CD14-positive monocyte (primary cell): ENCODE results near the gene AKAP12. TPM values are rescaled to one million over a fixed set of nuclear protein-coding genes. Genes with fewer than 3 reads are reported as not detected.

Source experiments
- DNase-seq, 3 donors: peaks; one replicate each; pipeline ENCODE4 v3.0.0-alpha.2; 2011 to 2022
- H2AFZ ChIP-seq: 2 replicates; pipeline ENCODE4 v1.6.0; 2012; ENCODE audit warnings: mild to moderate bottlenecking, low read depth, low read length, inconsistent platforms; ENCODE audit not compliant: insufficient read depth, poor library complexity, severe bottlenecking
- H3K27ac ChIP-seq, 2 donors: 1 replicate in 1 of 2; 2 replicates in 1 of 2; pipeline ENCODE4 v1.5.1; 2012 to 2013; ENCODE audit warnings: low read length in 2 of 2, control low read depth in 1 of 2, inconsistent platforms in 1 of 2, low read depth in 1 of 2, mild to moderate bottlenecking in 1 of 2
- H3K27me3 ChIP-seq, 2 donors: one replicate each; pipeline versions ENCODE4 v1.6.0 to v1.6.1; 2011 to 2013; ENCODE audit warnings: low read length in 2 of 2; ENCODE audit not compliant: control insufficient read depth in 2 of 2, insufficient read depth in 2 of 2
- H3K36me3 ChIP-seq, 2 donors: replicated peaks in 1 of 2; 1 replicate in 1 of 2; 2 replicates in 1 of 2; pipeline versions ENCODE4 v1.5.1 to v1.6.1; 2012 to 2013; ENCODE audit warnings: low read length in 2 of 2, control low read depth in 1 of 2, inconsistent platforms in 1 of 2, mild to moderate bottlenecking in 1 of 2; ENCODE audit not compliant: insufficient read depth in 2 of 2, control insufficient read depth in 1 of 2
- H3K4me1 ChIP-seq, 2 donors: 1 replicate in 1 of 2; 2 replicates in 1 of 2; pipeline versions ENCODE4 v1.5.1 to v1.6.1; 2012 to 2013; ENCODE audit warnings: low read length in 2 of 2, control low read depth in 1 of 2, inconsistent platforms in 1 of 2, mild to moderate bottlenecking in 1 of 2, moderate library complexity in 1 of 2; ENCODE audit not compliant: insufficient read depth in 2 of 2, control insufficient read depth in 1 of 2
- H3K4me2 ChIP-seq: replicated peaks from 2 replicates; pipeline ENCODE3; 2012; ENCODE audit warnings: low read length, moderate library complexity, mild to moderate bottlenecking; ENCODE audit not compliant: poor library complexity, severe bottlenecking; ENCODE audit errors: extremely low read depth
- H3K4me3 ChIP-seq, 3 experiments: fragments of 200-600 bp in 1 of 3; sonication (generic) in 1 of 3; replicated peaks in 1 of 3; 1 replicate in 2 of 3; 2 replicates in 1 of 3; pipeline ENCODE4 v1.5.1; 2011 to 2013; ENCODE audit warnings: low read length in 3 of 3, mild to moderate bottlenecking in 3 of 3, control low read depth in 2 of 3, low read depth in 2 of 3, inconsistent platforms in 1 of 3, moderate library complexity in 1 of 3
- H3K79me2 ChIP-seq: 2 replicates; pipeline ENCODE4 v1.6.0; 2012; ENCODE audit warnings: mild to moderate bottlenecking, control low read depth, inconsistent platforms, low read length, moderate library complexity; ENCODE audit not compliant: insufficient read depth
- H3K9ac ChIP-seq: 2 replicates; pipeline ENCODE4 v1.6.0; 2017; ENCODE audit warnings: low read length, mild to moderate bottlenecking; ENCODE audit not compliant: insufficient read depth, poor library complexity, severe bottlenecking
- H3K9me3 ChIP-seq, 2 donors: replicated peaks in 1 of 2; 1 replicate in 1 of 2; 2 replicates in 1 of 2; pipeline versions ENCODE4 v1.5.1 to v1.6.1; 2012 to 2013; ENCODE audit warnings: low read length in 2 of 2, control low read depth in 1 of 2; ENCODE audit not compliant: control insufficient read depth in 1 of 2, insufficient read depth in 1 of 2
- H4K20me1 ChIP-seq: 2 replicates; pipeline ENCODE4 v1.6.0; 2012; ENCODE audit warnings: mild to moderate bottlenecking, low read length, control low read depth, moderate library complexity; ENCODE audit not compliant: insufficient read depth
- H3K27ac Mint-ChIP-seq, 7 donors: one replicate each; pipeline ENCODE4 v1.8.0; 2020; ENCODE audit warnings: mild to moderate bottlenecking in 7 of 7, mixed read lengths in 7 of 7, moderate library complexity in 6 of 7, inconsistent platforms in 2 of 7
- H3K27me3 Mint-ChIP-seq, 3 donors: one replicate each; pipeline ENCODE4 v1.8.0; 2021 to 2022; ENCODE audit warnings: low read depth in 3 of 3, mild to moderate bottlenecking in 3 of 3, mixed read lengths in 3 of 3, moderate library complexity in 3 of 3, inconsistent platforms in 1 of 3
- H3K36me3 Mint-ChIP-seq, 2 donors: one replicate each; pipeline ENCODE4 v1.8.0; 2020; ENCODE audit warnings: mixed read lengths in 2 of 2, inconsistent platforms in 1 of 2, mild to moderate bottlenecking in 1 of 2
- H3K4me1 Mint-ChIP-seq: one replicate; pipeline ENCODE4 v1.8.0; 2020; ENCODE audit warnings: mild to moderate bottlenecking, mixed read lengths
- H3K4me3 Mint-ChIP-seq, 2 donors: one replicate each; pipeline ENCODE4 v1.8.0; 2020; ENCODE audit warnings: mild to moderate bottlenecking in 2 of 2, mixed read lengths in 2 of 2, moderate library complexity in 1 of 2
- H3K9me3 Mint-ChIP-seq, 7 donors: one replicate each; pipeline ENCODE4 v1.8.0; 2020 to 2022; ENCODE audit warnings: mixed read lengths in 7 of 7, mild to moderate bottlenecking in 6 of 7, moderate library complexity in 6 of 7, inconsistent platforms in 2 of 7
- CTCF ChIP-seq: fragments of 200-600 bp; IDR thresholded peaks from one replicate; pipeline ENCODE4 v1.8.0; 2022; ENCODE audit warnings: antibody characterized with exemption, mild to moderate bottlenecking
- WGBS: methylation state at CpG from one replicate; pipeline ENCODE4 v1.1.5; 2013; ENCODE audit warnings: missing lambda C conversion rate; ENCODE audit not compliant: insufficient coverage; 5-methylcytosine and 5-hydroxymethylcytosine counted together
- intact Hi-C, 2 donors: fragments of 100-400 bp; cut with micrococcal nuclease; formaldehyde crosslinking; loops; one replicate each; pipeline versions ENCODE4 v1.15.0 to v1.15.1; 2023
- polyA plus RNA-seq, 3 donors: library from polyadenylated mRNA; depleted of rRNA in 1 of 3; unstranded in 2 of 3; stranded (reverse) in 1 of 3; fragments of 300-500 nt in 2 of 3; fragments of >200 nt in 1 of 3; fragmentation: Illumina TruSeq in 2 of 3; gene quantifications; 1 replicate in 2 of 3; 2 replicates in 1 of 3; pipeline ENCODE4 v1.2.3, GENCODE V29; 2012 to 2021

The AKAP12 gene
- polyA plus RNA-seq, 3 donors = 0.01 TPM; not detected in 2

GRCh38 chr6:151376440-151376839 lies 136.7 kb downstream of the AKAP12 start:
- Histone ChIP-seq H3K27ac (no peak overlapping the region), H3K9me3 (no peaks in the 10 kb centered on the region), H3K9ac (no peak overlapping the region), H3K4me1 (peaks cover 36 to 42% of the 10 kb centered on the region in 2 donors), H3K4me3 (no peak overlapping the region), H3K4me2 (no peak overlapping the region), H3K27me3 (no peaks in the 10 kb centered on the region), H3K79me2 (peaks cover 72% of the 10 kb centered on the region), H4K20me1 (no peaks in the 10 kb centered on the region), H2AFZ (no peak overlapping the region), H3K36me3 (peaks cover 10 to 20% of the 10 kb centered on the region in 2 donors)
- TF ChIP-seq CTCF = no peak
- Mint-ChIP-seq H3K4me3 (no peak overlapping the region), H3K27me3 (no peaks in the 10 kb centered on the region), H3K36me3 (peaks cover 19 to 24% of the 10 kb centered on the region in 2 donors), H3K9me3 (peaks cover 0 to 2% (median 0%) of the 10 kb centered on the region in 7 donors), H3K27ac (peak overlapping the region in 2 of 7 donors; percentile 6), H3K4me1 (peaks cover 60% of the 10 kb centered on the region)
- WGBS = no CpG with 5 or more reads among the region's 1 CpG
- intact Hi-C loops = no loop called here
- DNase-seq = no peak

DNA sequence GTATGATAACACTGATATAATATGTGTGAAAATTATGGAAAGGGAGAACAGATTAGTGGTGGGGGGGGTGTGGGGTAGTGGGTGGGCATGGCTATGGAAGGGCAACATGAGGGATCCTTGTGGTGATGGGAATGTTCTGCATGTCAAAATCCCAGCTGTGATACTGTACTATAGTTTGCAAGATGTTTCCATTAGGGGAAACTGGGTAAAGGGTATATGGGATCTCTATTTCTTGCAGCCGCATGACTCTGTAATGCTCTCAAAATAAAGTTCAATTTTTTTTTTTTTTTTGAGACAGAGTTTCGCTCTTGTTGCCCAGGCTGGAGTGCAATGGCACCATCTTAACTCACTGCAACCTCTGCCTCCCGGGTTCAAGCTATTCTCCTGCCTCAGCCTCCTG lies 137.3 kb downstream of the AKAP12 start:
- no CpG with 5 or more reads among the region's 3 CpGs for WGBS
- H4K20me1 ChIP-seq = no peaks in the 10 kb centered on the region
- intact Hi-C loops = no loop called here
- Mint-ChIP-seq H3K36me3 (peaks cover 12 to 17% of the 10 kb centered on the region in 2 donors), H3K27me3 (no peaks in the 10 kb centered on the region), H3K4me3 (no peak overlapping the region), H3K27ac (no peak overlapping the region), H3K9me3 (peaks cover 0 to 2% (median 0%) of the 10 kb centered on the region in 7 donors), H3K4me1 (peaks cover 64% of the 10 kb centered on the region)
- H3K27ac ChIP-seq = no peak overlapping the region
- DNase-seq = no peak
- no peak overlapping the region for H3K9ac ChIP-seq
- H3K79me2 ChIP-seq = peaks cover 79% of the 10 kb centered on the region
- no peak overlapping the region for H3K4me3 ChIP-seq
- H2AFZ ChIP-seq = no peak overlapping the region
- peaks cover 42 to 48% of the 10 kb centered on the region in 2 donors for H3K4me1 ChIP-seq
- H3K4me2 ChIP-seq = no peak overlapping the region
- no peaks in the 10 kb centered on the region for H3K9me3 ChIP-seq
- no peak for TF ChIP-seq CTCF
- H3K36me3 ChIP-seq = peaks cover 3 to 13% of the 10 kb centered on the region in 2 donors
- H3K27me3 ChIP-seq = no peaks in the 10 kb centered on the region
